Kidney (tissue), 14 donors: ENCODE results near the gene FAM180A. TPM values are rescaled to one million over a fixed set of nuclear protein-coding genes. Genes with fewer than 3 reads are reported as not detected.

Experiments used
- DNase-seq, 5 donors: peaks; one replicate each; pipeline ENCODE4 v3.0.0-alpha.2; 2013 to 2020
- FAIRE-seq: peaks from 2 replicates; lab custom pipeline; 2012; peaks lifted over from hg19 to GRCh38; lab: Jason Lieb, UNC
- H3K27ac ChIP-seq, 2 donors: one replicate each; pipeline ENCODE4 v1.7.0; 2013; ENCODE audit warnings: low read depth in 2 of 2, low read length in 2 of 2, inconsistent platforms in 1 of 2
- H3K27me3 ChIP-seq: one replicate; pipeline ENCODE4 v1.7.1; 2013; ENCODE audit warnings: low read length, inconsistent platforms; ENCODE audit not compliant: control insufficient read depth, insufficient read depth
- H3K36me3 ChIP-seq, 3 donors: one replicate each; pipeline versions ENCODE4 v1.7.0 to v1.7.1; 2013; ENCODE audit warnings: low read length in 3 of 3, control low read depth in 1 of 3, inconsistent platforms in 1 of 3; ENCODE audit not compliant: insufficient read depth in 3 of 3, control insufficient read depth in 2 of 3
- H3K4me1 ChIP-seq, 3 donors: one replicate each; pipeline versions ENCODE4 v1.7.0 to v1.7.1; 2013; ENCODE audit warnings: low read length in 3 of 3, inconsistent platforms in 1 of 3, low read depth in 1 of 3; ENCODE audit not compliant: control insufficient read depth in 2 of 3, insufficient read depth in 2 of 3
- H3K4me3 ChIP-seq, 3 donors: one replicate each; pipeline versions ENCODE4 v1.7.0 to v1.8.1; 2013; ENCODE audit warnings: low read length in 3 of 3, control low read depth in 1 of 3, inconsistent platforms in 1 of 3
- H3K9ac ChIP-seq, 3 donors: one replicate each; pipeline versions ENCODE4 v1.7.0 to v1.7.1; 2013; ENCODE audit warnings: low read length in 3 of 3, control low read depth in 1 of 3, inconsistent platforms in 1 of 3
- H3K9me3 ChIP-seq, 3 donors: one replicate each; pipeline versions ENCODE4 v1.7.0 to v1.7.1; 2013; ENCODE audit warnings: low read length in 3 of 3, control low read depth in 1 of 3, inconsistent platforms in 1 of 3; ENCODE audit not compliant: control insufficient read depth in 2 of 3, insufficient read depth in 1 of 3
- CTCF ChIP-seq: IDR thresholded peaks from 3 replicates; pipeline ENCODE4 v1.5.1; 2012; ENCODE audit warnings: mild to moderate bottlenecking, moderate library complexity, borderline replicate concordance; ENCODE audit not compliant: insufficient read depth; ENCODE audit errors: extremely low read depth
- intact Hi-C: fragments of 100-400 bp; cut with DNase I; formaldehyde crosslinking; loops from one replicate; pipeline ENCODE4 v1.11.1; 2022
- polyA plus RNA-seq: library from polyadenylated mRNA; stranded (reverse); fragments of 350-450 nt; fragmentation: Illumina TruSeq; extraction: RNeasy Lipid Tissue Mini Kit (QIAGEN cat#74804); gene quantifications from one replicate; pipeline ENCODE4 v1.2.3, GENCODE V29; 2014; ENCODE audit warnings: low read depth, low replicate concordance; ENCODE audit not compliant: insufficient read depth
- total RNA-seq: library from RNA; stranded (reverse); fragmentation: NEBNext Ultra II Directional; extraction: Animal tissue kit (Norgen Biotek cat#: 25700); gene quantifications from one replicate; pipeline ENCODE4 v1.2.1, GENCODE V29; 2021
- donor health status: control.
- donor health status: control.
- donor health status: control.
- donor health status: control.
- donor health status: control.
- donor health status: DM: yes; HTN: yes; CAD: no.
- donor health status: Normal renal cell carcinoma (clear cell type).

FAM180A gene
- total and polyA plus RNA-seq, 2 donors from 2014 or later, result 1.7 to 2.2 TPM

- Histone ChIP-seq H3K36me3 (no peaks in the 10 kb centered on the region), H3K9ac (no peak overlapping the region), H3K27ac (no peak overlapping the region), H3K4me1 (no peaks in the 10 kb centered on the region), H3K9me3 (no peaks in the 10 kb centered on the region), H3K4me3 (no peak overlapping the region), H3K27me3 (no peaks in the 10 kb centered on the region)
- DNase-seq (no peak), FAIRE-seq (no peak)
- no peak for TF ChIP-seq CTCF
- intact Hi-C loops, result no loop called here
Measured at GRCh38 chr7:135768467-135768866, 19.9 kb upstream of the FAM180A start.

GRCh38 chr7:135768064-135768463 lies 19.5 kb upstream of the FAM180A start:
- H3K9ac ChIP-seq, result no peak overlapping the region
- no peak overlapping the region for H3K27ac ChIP-seq
- H3K36me3 ChIP-seq, result no peaks in the 10 kb centered on the region
- TF ChIP-seq CTCF, result no peak
- H3K4me3 ChIP-seq, result no peak overlapping the region
- intact Hi-C loops, result no loop called here
- no peak for FAIRE-seq
- H3K27me3 ChIP-seq, result no peaks in the 10 kb centered on the region
- no peaks in the 10 kb centered on the region for H3K9me3 ChIP-seq
- H3K4me1 ChIP-seq, result no peaks in the 10 kb centered on the region
- no peak for DNase-seq

- no peak for FAIRE-seq
- intact Hi-C loops, result no loop called here
Measured at GRCh38 chr7:135763261-135763660, 14.6 kb upstream of the FAM180A start.

More at GRCh38 chr7:135763261-135763660, 14.6 kb upstream of the FAM180A start:
- Histone ChIP-seq H3K36me3 (no peaks in the 10 kb centered on the region), H3K4me3 (no peak overlapping the region), H3K27me3 (no peaks in the 10 kb centered on the region), H3K4me1 (peaks cover 0 to 2% (median 0%) of the 10 kb centered on the region in 3 donors), H3K9me3 (no peaks in the 10 kb centered on the region), H3K9ac (no peak overlapping the region), H3K27ac (no peak overlapping the region)
- DNase-seq, result no peak
- TF ChIP-seq CTCF, result no peak
